ENCODE measurements around the gene TSPAN6. TPM values are rescaled to one million over a fixed set of nuclear protein-coding genes. Genes with fewer than 3 reads are reported as not detected.

Gene TSPAN6
- total and polyA plus RNA-seq, 2 donors (not counting 3 experiments of a cell fraction or from before 2014, with no cell fraction given) = 43.1 to 65.5 TPM

- Histone ChIP-seq H3K9ac (replicated peaks; ENCODE audit: extremely low read depth, insufficient read depth, low read length) (no peak overlapping the region), H4K20me1 (replicated peaks; ENCODE audit: control insufficient read depth, extremely low read depth, insufficient read depth, low read length) (no peaks in the 10 kb centered on the region), H3K4me2 (ENCODE audit: insufficient read depth, low read length) (no peak overlapping the region), H3K27me3 (ENCODE audit: control insufficient read depth in 2 of 2, insufficient read depth in 2 of 2, low read length in 2 of 2) (no peaks in the 10 kb centered on the region), H3K9me1 (replicated peaks; ENCODE audit: control insufficient read depth, extremely low read depth, insufficient read depth, low read length) (no peaks in the 10 kb centered on the region), H2AFZ (ENCODE audit: low read depth, low read length) (no peak overlapping the region), H3K9me3 (replicated peaks; ENCODE audit: control insufficient read depth, insufficient read depth, low read length) (no peaks in the 10 kb centered on the region), H3K27ac (ENCODE audit: insufficient read depth, low read depth, low read length) (peak overlapping the region; percentile 17), H3K4me1 (ENCODE audit: control insufficient read depth, extremely low read depth, insufficient read depth, low read length) (peaks cover 32% of the 10 kb centered on the region), H3K36me3 (ENCODE audit: control insufficient read depth in 2 of 2, extremely low read depth in 1 of 2, insufficient read depth in 2 of 2, low read length in 2 of 2) (peaks cover 4 to 8% of the 10 kb centered on the region in 2 experiments), H3K4me3 (replicated peaks in 1 of 3; ENCODE audit: insufficient read depth in 1 of 3, low read depth in 1 of 3, low read length in 3 of 3) (no peak overlapping the region), H3K79me2 (ENCODE audit: control insufficient read depth, insufficient read depth, low read length) (no peaks in the 10 kb centered on the region)
- DNase-seq (ENCODE audit: low read depth, low spot score) (no peak), FAIRE-seq (peak; percentile 52)
- dilution Hi-C loops (cut with MboI; ENCODE audit: extremely low pct_ligation_motif_present, low sequenced_read_pairs) (no loop called here), intact Hi-C loops (cut with micrococcal nuclease) (no loop called here)
- POLR2A ChIA-PET = no interaction called here
- no peak for TF ChIP-seq FOS (IDR thresholded peaks at IDR 0.05; ENCODE audit: borderline replicate concordance, insufficient read depth, low read length)
- TF ChIP-seq CTCF (IDR thresholded peaks at IDR 0.05; ENCODE audit: extremely low read depth in 1 of 2, insufficient read depth in 1 of 2, low read depth in 1 of 2, low read length in 2 of 2) = no peak
- no peak for TF ChIP-seq MYC (IDR thresholded peaks at IDR 0.05; ENCODE audit: low read depth, low read length)
- no peak for TF ChIP-seq MAX (IDR thresholded peaks at IDR 0.05; ENCODE audit: insufficient read depth, insufficient read length)
- no peak for TF ChIP-seq EZH2 (IDR thresholded peaks at IDR 0.05; ENCODE audit: borderline replicate concordance, low read depth, low read length, severe bottlenecking)
- TF ChIP-seq GATA2 (IDR thresholded peaks at IDR 0.05; ENCODE audit: insufficient read depth, insufficient read length, low read depth, low read length) = no peak
- no peak for TF ChIP-seq POLR2A (IDR thresholded peaks at IDR 0.05; ENCODE audit: low read depth, low read length)
- no peak for TF ChIP-seq JUN (IDR thresholded peaks at IDR 0.05; ENCODE audit: borderline replicate concordance, insufficient read depth, insufficient read length, low read depth)
- BruUV-seq (replicated peaks) = no TSS peak
- CTCF ChIA-PET = interaction anchor here (0.7 to 5.0 kb wide), 3 partner anchors 7 to 91 kb away, joined by 3 to 28 read pairs (median 4); no protein-coding TSS in a partner anchor
These were observed 41.1 kb upstream of the TSPAN6 start for GRCh38 chrX:100677611-100678181.

All from endothelial cell of umbilical vein (primary cell).